ENCODE results near the gene CUEDC1. TPM values are rescaled to one million over a fixed set of nuclear protein-coding genes. Genes with fewer than 3 reads are reported as not detected.

The CUEDC1 gene
- total and polyA plus RNA-seq, 9 of the 15 experiments (the other 6 are each of a cell fraction or from before 2014, with no cell fraction given) = 0.20 to 4.1 (median 1.6) TPM; not detected in 1

GRCh38 chr17:57924677-57925076 lies 30.5 kb downstream of the CUEDC1 start:
- Histone ChIP-seq H4K20me1 (replicated peaks; ENCODE audit: control insufficient read depth, insufficient read depth, low read length) (no peaks in the 10 kb centered on the region), H3K27me3 (ENCODE audit: control insufficient read depth in 2 of 2, insufficient read depth in 2 of 2, low read length in 2 of 2) (peaks cover 32 to 64% of the 10 kb centered on the region in 2 experiments), H3K79me2 (ENCODE audit: control insufficient read depth, insufficient read depth, low read length) (no peaks in the 10 kb centered on the region), H3K4me1 (replicated peaks in 1 of 2; ENCODE audit: control insufficient read depth in 2 of 2, insufficient read depth in 2 of 2, low read length in 2 of 2) (no peaks in the 10 kb centered on the region), H3K4me2 (ENCODE audit: insufficient read depth, low read length) (no peak overlapping the region), H3K36me3 (ENCODE audit: control insufficient read depth, insufficient read depth, low read length) (no peaks in the 10 kb centered on the region), H3K9me1 (ENCODE audit: control insufficient read depth, insufficient read depth, low read length) (no peaks in the 10 kb centered on the region), H3K4me3 (no peak overlapping the region), H3K27ac (ENCODE audit: extremely low read depth, low read depth, low read length) (no peak overlapping the region), H2AFZ (ENCODE audit: low read depth, low read length) (no peak overlapping the region), H3K9ac (ENCODE audit: insufficient read depth in 1 of 2, low read depth in 2 of 2, low read length in 2 of 2) (no peak overlapping the region), H3K9me3 (replicated peaks; ENCODE audit: control insufficient read depth, insufficient read depth, low read depth, low read length) (no peaks in the 10 kb centered on the region)
- no TSS peak for BruUV-seq (replicated peaks)
- WGBS (ENCODE audit: insufficient coverage, low coverage, missing lambda C conversion rate) = 23% methylated on average over 4 of the region's 4 CpGs
- DNase-seq (ENCODE audit: extremely low read depth in 1 of 4, low spot score in 3 of 4) (no peak), ATAC-seq (no peak), FAIRE-seq (no peak)
- in situ Hi-C loops (cut with MboI) = no loop called here
- TF ChIP-seq HMGN3 (IDR thresholded peaks at IDR 0.05; ENCODE audit: borderline replicate concordance, extremely low read depth, insufficient read length, low read depth, low read length) (no peak), ESRRB (CRISPR knock-in tag; IDR thresholded peaks at IDR 0.05; ENCODE audit: borderline replicate concordance) (no peak), SMARCA5 (IDR thresholded peaks at IDR 0.05) (no peak), SETDB1 (IDR thresholded peaks at IDR 0.05; ENCODE audit: low read length) (no peak), ZFP30 (CRISPR knock-in tag; IDR thresholded peaks at IDR 0.05; ENCODE audit: borderline replicate concordance) (no peak), MAX (CRISPR knock-in tag; IDR thresholded peaks at IDR 0.05) (no peak), CCNT2 (IDR thresholded peaks at IDR 0.05; ENCODE audit: borderline replicate concordance, extremely low read depth, insufficient read length, low read depth, low read length) (no peak), ELF2 (CRISPR knock-in tag; IDR thresholded peaks at IDR 0.05) (no peak), BCLAF1 (IDR thresholded peaks at IDR 0.05; ENCODE audit: borderline replicate concordance in 1 of 2, control insufficient read depth in 1 of 2, low read depth in 2 of 2, low read length in 1 of 2) (no peak), ETS1 (conservative IDR thresholded peaks at IDR 0.05; ENCODE audit: control insufficient read depth, low read depth, low read length) (no peak), CBX2 (IDR thresholded peaks at IDR 0.05; ENCODE audit: insufficient read depth, low read length, poor library complexity, severe bottlenecking) (no peak), EWSR1 (IDR thresholded peaks at IDR 0.05; ENCODE audit: borderline replicate concordance, low read depth, partially characterized antibody) (no peak), CSDE1 (IDR thresholded peaks at IDR 0.05) (no peak)
- intact Hi-C loops (cut with micrococcal nuclease) = no loop called here
- CTCF ChIA-PET (ENCODE audit: low intra/inter-chr PET ratio) = no interaction called here
- POLR2A ChIA-PET = interaction anchor here (1.0 to 1.1 kb wide), 2 partner anchors 9 to 10 kb away, joined by 4 read pairs; no protein-coding TSS in a partner anchor
